Panc1 (cell line): ENCODE results near the gene SORBS1. TPM values are rescaled to one million over a fixed set of nuclear protein-coding genes. Genes with fewer than 3 reads are reported as not detected.

Experiments
- ATAC-seq: fragments of 200-7000 bp; cut with Tn5 transposase; 2 replicates; pipeline ENCODE4 v1.9.1; 2020; ENCODE audit warnings: mild to moderate bottlenecking, moderate library complexity
- BruUV-seq: library from RNA; stranded (reverse); fragments of 400-500 nt; replicated peaks from 2 replicates; lab custom pipeline; 2021; lab: Mats Ljungman, UMichigan
- CTCF ChIA-PET: fragments of 300-600 bp; sonication (Branson Sonifier 250); formaldehyde crosslinking; loops from one replicate; lab custom pipeline; 2022; ENCODE audit warnings: antibody characterized with exemption; lab: Charles Lee
- POLR2A ChIA-PET: fragments of 300-600 bp; sonication (Branson Sonifier 250); formaldehyde crosslinking; loops from one replicate; lab custom pipeline; 2022; ENCODE audit warnings: antibody characterized with exemption; lab: Charles Lee
- DNase-seq: peaks from one replicate; pipeline ENCODE4 v3.0.0-alpha.2; 2010; ENCODE audit warnings: low read depth, low spot score
- H3K27ac ChIP-seq: 2 replicates; pipeline ENCODE4 v1.5.1; 2011; ENCODE audit warnings: mild to moderate bottlenecking, low read length, inconsistent platforms
- H3K27me3 ChIP-seq: fragments of 200-500 bp; sonication (Bioruptor generic); 2 replicates; pipeline ENCODE4 v1.6.0; 2014; ENCODE audit warnings: low read length, inconsistent platforms; ENCODE audit not compliant: control insufficient read depth, insufficient read depth
- H3K36me3 ChIP-seq: fragments of 200-500 bp; sonication (Bioruptor generic); 2 replicates; pipeline ENCODE4 v1.5.1; 2014; ENCODE audit warnings: inconsistent platforms, mild to moderate bottlenecking, low read length, moderate library complexity; ENCODE audit not compliant: control insufficient read depth, insufficient read depth
- H3K4me1 ChIP-seq: 2 replicates; pipeline ENCODE4 v1.5.1; 2011; ENCODE audit warnings: inconsistent platforms, mild to moderate bottlenecking, low read length, moderate library complexity; ENCODE audit not compliant: control insufficient read depth, insufficient read depth
- H3K4me3 ChIP-seq, 2 experiments: 2 replicates each; pipeline ENCODE4 v1.5.1; 2011 to 2012; ENCODE audit warnings: low read depth in 2 of 2, low read length in 2 of 2, mild to moderate bottlenecking in 2 of 2, inconsistent platforms in 1 of 2, moderate library complexity in 1 of 2
- H3K9me3 ChIP-seq: fragments of 200-500 bp; sonication (Bioruptor generic); 2 replicates; pipeline ENCODE4 v1.5.1; 2014; ENCODE audit warnings: low read depth, mild to moderate bottlenecking, inconsistent platforms, low read length, moderate library complexity; ENCODE audit not compliant: control insufficient read depth, insufficient read depth
- CTCF ChIP-seq: fragments of 450-650 bp; IDR thresholded peaks from 2 replicates; pipeline ENCODE4 v1.5.1; 2017; ENCODE audit warnings: mild to moderate bottlenecking
- POLR2AphosphoS5 ChIP-seq: IDR thresholded peaks from 2 replicates; pipeline ENCODE4 v1.6.1; 2012; ENCODE audit warnings: mild to moderate bottlenecking, low read depth, low read length, moderate library complexity
- REST ChIP-seq, 2 experiments: IDR thresholded peaks; 2 replicates each; pipeline ENCODE4 v1.6.1; 2011 to 2012; ENCODE audit warnings: low read depth in 2 of 2, control low read depth in 1 of 2, low read length in 1 of 2, mild to moderate bottlenecking in 1 of 2, moderate library complexity in 1 of 2; ENCODE audit not compliant: insufficient read depth in 1 of 2
- SIN3A ChIP-seq: IDR thresholded peaks from 2 replicates; pipeline ENCODE4 v1.6.1; 2012; ENCODE audit warnings: low read depth, mild to moderate bottlenecking, low read length, moderate library complexity, borderline replicate concordance; ENCODE audit not compliant: insufficient read depth
- TCF7L2 ChIP-seq: IDR thresholded peaks from 2 replicates; pipeline ENCODE4 v1.6.1; 2011; ENCODE audit warnings: mild to moderate bottlenecking, low read depth, low read length, inconsistent platforms
- in situ Hi-C: cut with HindIII; loops from 2 replicates; pipeline ENCODE4 v1.10.0; 2016; ENCODE audit warnings: low sequenced_read_pairs, low pct_unique_long_range_greater_than_20kb
- intact Hi-C: fragments of 100-400 bp; cut with micrococcal nuclease; formaldehyde crosslinking; loops from one replicate; pipeline ENCODE4 v1.10.0; 2022; ENCODE audit not compliant: unreplicated experiment
- total RNA-seq: library from RNA; stranded (reverse); gene quantifications from one replicate; pipeline ENCODE4 v1.2.1, GENCODE V29; 2021; ENCODE audit not compliant: unreplicated experiment

SORBS1 gene
- total RNA-seq, 1 experiment from 2014 or later: 29.4 TPM

- DNase-seq (no peak), ATAC-seq (no peak)
- no peak overlapping the region for H3K4me3 ChIP-seq
- no peaks in the 10 kb centered on the region for H3K9me3 ChIP-seq
- ChIA-PET CTCF (no interaction called here), POLR2A (no interaction called here)
- H3K27me3 ChIP-seq: no peaks in the 10 kb centered on the region
- TF ChIP-seq TCF7L2: no peak
- TF ChIP-seq CTCF: no peak
- TF ChIP-seq SIN3A: no peak
- no peak for TF ChIP-seq POLR2AphosphoS5
- TF ChIP-seq REST (IDR thresholded peaks at IDR 0.05; ENCODE audit: insufficient read depth in 1 of 2, low read depth in 2 of 2, low read length in 1 of 2): no peak
- no TSS peak for BruUV-seq
- H3K27ac ChIP-seq: peak overlapping the region; percentile 35; the same call in 1 of the 2 replicates
- peaks cover 51% of the 10 kb centered on the region for H3K4me1 ChIP-seq
- in situ Hi-C loops: no loop called here
- intact Hi-C loops: no loop called here
- H3K36me3 ChIP-seq: no peaks in the 10 kb centered on the region
Measured at GRCh38 chr10:95505084-95505610, 56.0 kb downstream of the SORBS1 start.

- in situ Hi-C loops (no loop called here), intact Hi-C loops (no loop called here)
- Histone ChIP-seq H3K4me3 (no peak overlapping the region), H3K4me1 (peaks cover 45% of the 10 kb centered on the region), H3K27ac (peak overlapping the region; percentile 35), H3K36me3 (no peaks in the 10 kb centered on the region), H3K9me3 (no peaks in the 10 kb centered on the region), H3K27me3 (no peaks in the 10 kb centered on the region)
- DNase-seq (no peak), ATAC-seq (no peak)
- TF ChIP-seq CTCF (no peak), POLR2AphosphoS5 (no peak), SIN3A (no peak), REST (IDR thresholded peaks at IDR 0.05; ENCODE audit: insufficient read depth in 1 of 2, low read depth in 2 of 2, low read length in 1 of 2) (no peak), TCF7L2 (no peak)
- POLR2A ChIA-PET: no interaction called here
- CTCF ChIA-PET: no interaction called here
- BruUV-seq: no TSS peak
Measured at GRCh38 chr10:95504246-95504691, 56.9 kb downstream of the SORBS1 start.
